GM12878 (cell line): ENCODE data around the gene ADCY6. TPM values are rescaled to one million over a fixed set of nuclear protein-coding genes. Genes with fewer than 3 reads are reported as not detected.

Experiments
- ATAC-seq: fragments of 200-7000 bp; cut with Tn5 transposase; 3 replicates; pipeline ENCODE4 v1.9.1; 2020; ENCODE audit warnings: mild to moderate bottlenecking, moderate library complexity
- BruUV-seq: library from RNA; stranded (reverse); fragments of 400-500 nt; replicated peaks from 2 replicates; lab custom pipeline; 2021; lab: Mats Ljungman, UMichigan
- CTCF ChIA-PET: fragments of 300-600 bp; sonication (Branson Sonifier 250); formaldehyde crosslinking; extraction: SDS; loops from one replicate; lab custom pipeline; 2021; ENCODE audit warnings: inconsistent platforms; lab: Yijun Ruan, JAX
- POLR2A ChIA-PET: fragments of 350-600 bp; formaldehyde crosslinking; extraction: SDS; loops from one replicate; lab custom pipeline; 2021; ENCODE audit warnings: inconsistent platforms; lab: Charles Lee
- RAD21 ChIA-PET: fragments of 300-600 bp; sonication (Branson Sonifier 250); formaldehyde crosslinking; loops from one replicate; lab custom pipeline; 2023; ENCODE audit warnings: antibody characterized with exemption; ENCODE audit not compliant: unreplicated experiment; lab: Charles Lee
- SMC1A ChIA-PET: fragments of 300-600 bp; sonication (Branson Sonifier 250); formaldehyde crosslinking; loops from one replicate; lab custom pipeline; 2023; ENCODE audit not compliant: unreplicated experiment, uncharacterized antibody; lab: Charles Lee
- DNase-seq: peaks from one replicate; pipeline ENCODE4 v3.0.0-alpha.2; 2011; ENCODE audit warnings: low read depth, low spot score
- FAIRE-seq: peaks from 3 replicates; lab custom pipeline; 2011; peaks lifted over from hg19 to GRCh38; lab: Jason Lieb, UNC
- H2AFZ ChIP-seq: 2 replicates; pipeline ENCODE4 v1.6.0; 2011; ENCODE audit warnings: low read depth, low read length, control low read depth; ENCODE audit not compliant: control insufficient read depth
- H3K27ac ChIP-seq: 2 replicates; pipeline ENCODE4 v1.5.1; 2011; ENCODE audit warnings: control low read depth; ENCODE audit not compliant: control insufficient read depth, insufficient read depth
- H3K27me3 ChIP-seq, 2 experiments: replicated peaks in 1 of 2; 2 replicates each; pipeline versions ENCODE4 v1.6.0 to v1.6.1; 2011; ENCODE audit warnings: low read length in 1 of 2; ENCODE audit not compliant: control insufficient read depth in 2 of 2, insufficient read depth in 2 of 2
- H3K36me3 ChIP-seq, 2 experiments: 2 replicates each; pipeline ENCODE4 v1.5.1; 2011; ENCODE audit warnings: low read length in 1 of 2; ENCODE audit not compliant: control insufficient read depth in 2 of 2, insufficient read depth in 2 of 2
- H3K4me1 ChIP-seq: 2 replicates; pipeline ENCODE4 v1.6.1; 2011; ENCODE audit warnings: mild to moderate bottlenecking, low read length, moderate library complexity, mixed read lengths; ENCODE audit not compliant: control insufficient read depth, insufficient read depth
- H3K4me2 ChIP-seq: 2 replicates; pipeline ENCODE4 v1.6.0; 2011; ENCODE audit warnings: control low read depth; ENCODE audit not compliant: control insufficient read depth, insufficient read depth
- H3K4me3 ChIP-seq: fragments of 200-600 bp; sonication (generic); 2 replicates; pipeline ENCODE4 v1.5.1; 2016
- H3K79me2 ChIP-seq: 2 replicates; pipeline ENCODE4 v1.6.0; 2011; ENCODE audit warnings: low read length; ENCODE audit not compliant: control insufficient read depth, insufficient read depth
- H3K9ac ChIP-seq: 2 replicates; pipeline ENCODE4 v1.8.0; 2011; ENCODE audit warnings: low read length, control low read depth, mixed read lengths; ENCODE audit not compliant: control insufficient read depth, insufficient read depth
- H3K9me3 ChIP-seq: replicated peaks from 3 replicates; pipeline ENCODE4 v1.5.1; 2011; ENCODE audit warnings: mild to moderate bottlenecking, low read length; ENCODE audit not compliant: control insufficient read depth, insufficient read depth
- H4K20me1 ChIP-seq: 2 replicates; pipeline ENCODE4 v1.6.0; 2011; ENCODE audit not compliant: control insufficient read depth, insufficient read depth
- CEBPB ChIP-seq, 2 experiments: fragments of 150-350 bp in 1 of 2; IDR thresholded peaks; 2 replicates each; pipeline ENCODE4 v1.6.1; 2012 to 2014; ENCODE audit warnings: low read depth in 2 of 2, low read length in 2 of 2, borderline replicate concordance in 1 of 2, inconsistent platforms in 1 of 2
- CHD2 ChIP-seq: IDR thresholded peaks from 2 replicates; pipeline ENCODE4 v1.6.1; 2011; ENCODE audit warnings: low read depth, low read length, improper control_type of control experiment, borderline replicate concordance
- FOS ChIP-seq: IDR thresholded peaks from 3 replicates; pipeline ENCODE4 v1.6.1; 2011; ENCODE audit warnings: borderline replicate concordance; ENCODE audit not compliant: insufficient read length; ENCODE audit errors: extremely low read depth
- HCFC1 ChIP-seq: fragments of 150-350 bp; IDR thresholded peaks from 2 replicates; pipeline ENCODE4 v1.6.1; 2014; ENCODE audit warnings: low read length
- NKRF ChIP-seq: fragments of 450-650 bp; conservative IDR thresholded peaks from 2 replicates; pipeline ENCODE4 v1.6.1; 2017; ENCODE audit warnings: mild to moderate bottlenecking, moderate library complexity
- SIX5 ChIP-seq: IDR thresholded peaks from 2 replicates; pipeline ENCODE4 v1.6.1; 2011; ENCODE audit warnings: mild to moderate bottlenecking, low read depth, low read length, moderate library complexity; ENCODE audit not compliant: severe bottlenecking
- SMC3 ChIP-seq: IDR thresholded peaks from 2 replicates; pipeline ENCODE4 v1.6.1; 2011; ENCODE audit warnings: low read length, improper control_type of control experiment, borderline replicate concordance
- ZNF217 ChIP-seq: fragments of 450-650 bp; IDR thresholded peaks from 2 replicates; pipeline ENCODE4 v1.6.1; 2017; ENCODE audit warnings: antibody characterized with exemption, mild to moderate bottlenecking
- WGBS: methylation state at CpG from one replicate; pipeline ENCODE4 v1.1.6; 2016; ENCODE audit warnings: low lambda C conversion rate; ENCODE audit not compliant: insufficient replicate concordance, insufficient coverage; ENCODE audit errors: missing lambda C conversion rate; 5-methylcytosine and 5-hydroxymethylcytosine counted together
- in situ Hi-C: fragments of 300-500 bp; cut with MboI; formaldehyde crosslinking; loops from 9 replicates; pipeline ENCODE4 v1.14.3; 2018; ENCODE audit warnings: mixed read lengths
- intact Hi-C: fragments of 100-400 bp; cut with micrococcal nuclease; formaldehyde crosslinking; loops from one replicate; pipeline ENCODE4 v1.14.2; 2022; ENCODE audit not compliant: unreplicated experiment
- polyA plus RNA-seq, 11 experiments: library from polyadenylated mRNA; depleted of rRNA in 4 of 11; unstranded in 6 of 11; stranded (reverse) in 5 of 11; fragments of >200 nt; fragmentation: Nextera tagmentation in 4 of 11; fragmentation: Illumina TruSeq in 1 of 11; extraction: Ambion mirVana in 4 of 11; extraction: Trizol in 1 of 11; gene quantifications; 1 replicate in 1 of 11; 2 replicates in 10 of 11; pipeline versions ENCODE4 v1.2.1 to v1.2.3, GENCODE V29; 2011 to 2016; ENCODE audit warnings: inconsistent platforms in 2 of 11, missing spikeins in 2 of 11, low read depth in 1 of 11
- total RNA-seq, 4 experiments: library from RNA; depleted of rRNA in 3 of 4; stranded (reverse); fragments of >200 nt in 3 of 4; fragmentation: Illumina TruSeq in 1 of 4; extraction: Trizol in 1 of 4; gene quantifications; 2 replicates each; pipeline versions ENCODE4 v1.2.1 to v1.2.3, GENCODE V29; 2013 to 2021

ADCY6 gene
- total and polyA plus RNA-seq, 10 of the 15 experiments (the other 5 are each of a cell fraction or from before 2014, with no cell fraction given) = 0.03 to 2.0 (median 0.14) TPM; not detected in 1

GRCh38 chr12:48800971-48801370 lies 12.1 kb upstream of the ADCY6 start:
- no peak overlapping the region for H3K4me2 ChIP-seq
- no peak for TF ChIP-seq CEBPB (IDR thresholded peaks at IDR 0.05; ENCODE audit: borderline replicate concordance in 1 of 2, low read depth in 2 of 2, low read length in 2 of 2)
- H3K9ac ChIP-seq = no peak overlapping the region
- no peak for DNase-seq
- H3K9me3 ChIP-seq = no peaks in the 10 kb centered on the region
- no peak for FAIRE-seq
- no peak overlapping the region for H2AFZ ChIP-seq
- no TSS peak for BruUV-seq
- ATAC-seq = no peak
- WGBS = 49% methylated on average over 14 of the region's 14 CpGs
- H3K27ac ChIP-seq = no peak overlapping the region
- ChIA-PET RAD21 (no interaction called here), POLR2A (no interaction called here), SMC1A (interaction anchor here (1.0 kb wide), 1 partner anchor 9 kb away, joined by 3 read pairs; no protein-coding TSS in a partner anchor), CTCF (interaction anchor here (1.0 to 12.2 kb wide), 3 partner anchors 14 to 47 kb away, joined by 3 to 405 read pairs (median 3); no protein-coding TSS in a partner anchor)
- no peaks in the 10 kb centered on the region for H3K36me3 ChIP-seq
- H3K79me2 ChIP-seq = no peaks in the 10 kb centered on the region
- H3K27me3 ChIP-seq = no peaks in the 10 kb centered on the region; a peak in 1 of 4 replicates
- no peaks in the 10 kb centered on the region for H4K20me1 ChIP-seq
- intact Hi-C loops = no loop called here
- H3K4me3 ChIP-seq = no peak overlapping the region
- no peaks in the 10 kb centered on the region for H3K4me1 ChIP-seq
- in situ Hi-C loops = no loop called here

GRCh38 chr12:48800457-48800856 lies 11.6 kb upstream of the ADCY6 start:
- Histone ChIP-seq H3K9ac (no peak overlapping the region), H3K4me3 (no peak overlapping the region), H4K20me1 (no peaks in the 10 kb centered on the region), H3K9me3 (no peaks in the 10 kb centered on the region), H3K36me3 (no peaks in the 10 kb centered on the region), H2AFZ (no peak overlapping the region), H3K27ac (no peak overlapping the region), H3K27me3 (no peaks in the 10 kb centered on the region; a peak in 1 of 4 replicates), H3K4me1 (no peaks in the 10 kb centered on the region), H3K4me2 (no peak overlapping the region)
- no peak for ATAC-seq
- in situ Hi-C loops = no loop called here
- BruUV-seq = no TSS peak
- FAIRE-seq = no peak
- POLR2A ChIA-PET = no interaction called here
- SMC1A ChIA-PET = interaction anchor here (1.0 kb wide), 1 partner anchor 8 kb away, joined by 3 read pairs; no protein-coding TSS in a partner anchor
- CTCF ChIA-PET = interaction anchor here (1.0 to 12.2 kb wide), 3 partner anchors 15 to 47 kb away, joined by 3 to 405 read pairs (median 3); no protein-coding TSS in a partner anchor
- no peak for DNase-seq
- 38% methylated on average over 14 of the region's 14 CpGs for WGBS
- TF ChIP-seq HCFC1 = no peak
- TF ChIP-seq CHD2 = no peak
- TF ChIP-seq ZNF217 = no peak
- TF ChIP-seq SIX5 = no peak
- TF ChIP-seq FOS = no peak
- TF ChIP-seq NKRF = no peak
- no peak for TF ChIP-seq SMC3
- TF ChIP-seq, all 136 proteins: peak for 0
- no peaks in the 10 kb centered on the region for H3K79me2 ChIP-seq
- RAD21 ChIA-PET = no interaction called here
- intact Hi-C loops = no loop called here
